ELR (cell line): ENCODE results near the gene SLC47A2.
"Not testable (repeated sequence)": the region's sequence is repeated elsewhere in the genome, so short reads cannot be mapped to it uniquely, and the experiment has no call there.

Experiments
- DNase-seq: peaks from one replicate; pipeline ENCODE4 v3.0.0-alpha.2; 2015; ENCODE audit warnings: low read depth

The SLC47A2 gene

DNA sequence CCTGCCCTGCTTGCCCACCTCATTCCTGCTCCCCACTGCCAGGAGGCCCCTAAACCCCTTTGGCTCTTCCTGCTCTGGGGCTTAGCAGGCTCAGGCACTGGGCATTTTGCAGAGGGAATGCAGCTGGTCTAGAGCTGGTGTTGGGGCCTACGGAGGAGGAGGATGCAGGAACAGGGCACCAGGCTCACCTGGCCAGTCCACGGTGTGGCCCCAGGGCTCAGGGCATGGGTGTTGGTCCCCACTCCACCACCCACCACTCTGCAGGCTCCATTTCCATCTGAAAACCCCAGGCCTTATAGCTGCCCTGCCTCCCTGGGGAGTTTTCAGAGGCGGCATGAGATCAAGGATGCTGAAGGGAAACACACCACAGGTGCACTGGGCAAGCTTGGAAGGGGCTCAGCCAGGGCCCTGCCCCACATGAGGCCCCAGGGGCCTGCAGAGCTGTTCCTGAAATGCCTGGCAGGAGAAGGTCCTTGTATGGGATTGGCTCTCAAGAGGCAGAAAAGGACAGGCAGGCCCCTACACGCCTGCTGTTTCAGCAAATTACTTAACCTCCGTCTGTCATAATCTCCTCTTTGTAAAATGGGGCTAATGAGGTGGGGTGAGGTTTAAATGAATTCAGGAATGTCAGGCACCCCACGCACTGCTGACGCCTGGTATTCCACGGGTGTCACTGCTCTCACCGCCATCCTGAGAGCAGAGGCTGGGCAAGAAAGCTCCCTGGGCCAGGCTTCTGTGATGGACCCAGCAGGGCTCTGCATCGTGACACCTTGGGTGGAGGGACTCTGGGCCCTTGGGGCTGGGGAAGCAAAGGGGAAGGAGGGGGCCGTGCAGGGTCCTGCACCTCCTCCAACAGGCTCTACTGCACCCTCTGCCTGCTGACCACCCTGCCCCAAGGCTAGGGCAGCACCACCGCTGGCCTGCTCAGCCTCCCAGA lies 9.3 kb downstream of the SLC47A2 start:
- DNase-seq, result no peak

DNA sequence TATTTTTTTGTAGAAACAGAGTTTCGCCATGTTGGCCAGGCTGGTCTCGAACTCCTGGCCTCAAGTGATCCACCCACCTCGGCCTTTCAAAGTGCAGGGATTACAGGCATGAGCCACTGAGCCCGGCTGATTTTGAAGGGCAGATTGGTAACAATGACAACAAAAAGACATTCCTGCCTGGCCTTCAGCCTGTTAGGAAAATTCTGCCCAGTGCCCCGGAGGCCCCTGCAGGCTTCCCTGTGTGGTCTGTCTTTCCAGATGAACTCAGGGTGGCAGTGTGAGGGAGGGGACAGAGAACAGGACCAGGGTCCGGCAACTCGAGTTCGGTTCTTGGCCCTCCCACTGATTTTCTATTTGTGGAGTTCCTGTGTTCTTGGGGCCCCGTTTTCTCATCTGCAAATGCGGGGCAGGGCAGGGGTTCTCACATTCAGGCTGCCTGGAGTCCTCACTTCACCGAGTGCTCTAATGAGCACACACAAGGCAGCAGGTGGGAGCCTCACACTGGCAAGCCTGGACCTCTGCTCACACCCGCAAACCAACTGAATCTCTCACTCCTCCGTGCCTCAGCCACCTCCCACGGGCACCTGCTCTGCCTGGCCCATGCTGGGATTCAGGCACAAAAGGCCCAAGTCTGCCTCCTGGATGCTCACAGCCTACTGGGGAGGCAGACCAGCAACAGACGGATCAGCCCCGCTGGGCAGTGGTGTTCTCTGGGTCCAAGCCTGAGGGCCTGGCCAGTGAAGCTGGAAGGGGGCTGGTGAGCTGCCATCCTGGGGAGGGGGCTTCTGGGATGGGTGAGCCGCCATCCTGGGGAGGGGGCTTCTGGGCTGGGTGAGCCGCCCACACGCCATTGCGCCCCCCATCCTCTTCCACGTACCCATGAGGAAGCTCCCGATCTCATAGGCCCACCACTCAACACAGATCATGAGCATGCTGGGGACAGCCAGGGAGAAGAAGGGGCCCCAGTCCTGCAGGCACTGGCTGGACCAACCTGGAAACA lies 10.3 kb downstream of the SLC47A2 start:
- no peak for DNase-seq

DNA sequence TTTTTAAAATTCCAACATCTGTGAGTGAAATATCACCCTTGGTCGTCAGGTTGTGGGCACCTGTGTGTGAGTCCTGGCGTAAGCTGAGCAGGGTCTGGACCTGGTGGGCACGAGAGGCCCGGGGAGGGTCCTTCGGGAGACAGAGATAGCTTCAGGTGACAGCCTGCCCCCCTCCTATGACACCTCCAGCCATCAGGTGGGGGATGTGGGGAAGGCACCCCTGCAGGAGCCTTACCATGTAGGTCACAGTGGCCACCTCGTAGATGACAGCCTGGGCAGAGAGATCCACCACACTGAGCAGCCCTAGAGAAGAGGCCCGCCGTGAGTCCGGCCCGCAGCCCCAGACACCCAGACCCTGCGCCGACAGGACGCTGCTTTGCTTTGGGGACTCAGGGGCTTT lies 11.2 kb downstream of the SLC47A2 start:
- DNase-seq, result no peak

DNA sequence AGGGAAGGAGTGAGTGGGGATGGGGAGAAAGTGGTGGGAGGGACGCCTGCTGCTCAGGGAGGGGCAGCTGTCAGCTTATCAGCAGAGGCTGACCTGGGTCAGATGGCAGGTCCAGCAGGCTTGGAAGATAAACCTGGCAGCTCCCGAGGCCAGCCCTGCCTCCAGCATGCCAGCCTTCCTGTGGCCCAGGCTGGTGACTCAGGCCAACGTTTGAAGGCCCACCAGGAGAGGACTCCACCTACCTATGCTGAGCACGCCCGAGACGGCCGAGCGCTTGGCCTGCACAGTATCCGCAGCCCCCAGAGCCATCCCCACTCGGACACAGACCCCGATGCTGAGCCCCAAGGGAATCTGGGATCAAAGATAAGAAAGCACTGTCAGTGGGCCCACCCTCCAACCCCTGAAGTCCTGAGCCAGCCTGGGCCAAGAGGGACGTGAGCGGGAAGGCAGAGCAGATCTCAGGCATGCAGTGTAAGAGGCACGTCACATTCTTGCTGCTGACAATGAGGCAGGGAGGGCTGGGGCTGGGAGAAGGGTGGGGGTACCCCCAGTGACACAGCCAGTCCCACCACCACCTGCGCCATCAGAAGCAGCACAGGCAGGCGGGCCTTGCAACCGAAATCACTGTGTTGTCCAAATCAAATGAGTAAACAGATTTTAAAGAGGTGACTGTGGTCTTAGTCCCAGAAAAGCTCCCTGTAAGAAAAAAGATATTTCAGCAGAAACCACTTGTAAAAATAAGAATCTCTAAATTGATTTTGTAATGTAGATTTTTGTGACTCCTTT lies 12.4 kb downstream of the SLC47A2 start:
- no peak for DNase-seq

DNA sequence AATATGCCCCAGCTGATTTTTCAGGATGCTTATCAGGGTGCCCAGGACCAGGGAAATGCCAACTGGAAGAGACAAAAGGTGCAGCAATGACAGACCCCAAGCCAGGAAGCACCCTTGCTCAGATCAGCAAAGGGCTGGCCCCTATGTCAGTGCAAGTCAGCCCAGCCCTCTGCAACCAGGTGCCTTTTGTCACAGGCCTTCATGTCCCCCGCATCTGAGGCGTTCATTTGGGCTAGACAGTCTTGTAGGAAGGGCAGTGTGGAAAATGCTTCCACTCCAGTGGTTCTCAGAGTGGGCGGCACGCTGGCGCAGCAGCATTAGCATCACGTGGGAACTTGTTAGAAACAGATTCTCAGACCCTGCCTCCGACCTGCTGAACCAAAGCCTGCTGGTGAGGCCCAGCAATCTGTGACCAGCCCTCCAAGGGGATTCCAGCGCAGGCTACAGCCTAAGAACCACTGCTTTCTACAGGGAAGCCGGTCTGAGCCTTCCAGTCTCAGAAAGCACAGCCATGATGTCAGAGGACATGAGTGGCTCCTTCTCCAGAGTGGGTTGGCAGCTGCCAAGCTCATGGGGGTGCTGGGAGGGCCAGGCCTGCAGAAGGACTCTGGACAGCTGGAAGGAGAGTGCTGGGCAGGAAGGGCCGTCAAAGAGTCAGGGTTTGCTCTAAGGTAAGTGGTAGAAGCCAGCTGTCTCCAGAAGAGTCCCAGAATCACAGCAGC lies 13.1 kb downstream of the SLC47A2 start:
- DNase-seq, result no peak

DNA sequence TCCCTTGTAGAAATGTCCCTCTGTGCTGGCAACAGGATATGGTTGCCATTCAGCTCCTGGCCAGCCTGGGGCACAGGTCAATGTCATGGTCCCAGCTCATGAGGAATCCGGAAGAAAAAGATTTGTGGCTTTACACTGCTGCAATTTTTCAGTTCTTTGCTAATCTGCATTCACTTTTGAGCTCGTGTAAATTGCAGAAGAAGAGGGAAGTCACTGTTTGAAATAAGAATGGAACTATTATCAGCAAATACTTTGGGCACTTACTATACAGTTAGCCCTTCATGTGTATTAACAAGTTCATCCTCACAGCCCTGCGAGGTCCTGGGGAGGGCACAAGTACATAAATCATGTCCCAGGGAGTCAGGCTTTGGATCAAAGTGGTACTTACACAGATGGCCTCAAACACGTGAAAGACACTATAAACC lies 14.2 kb downstream of the SLC47A2 start:
- DNase-seq, result no peak

DNA sequence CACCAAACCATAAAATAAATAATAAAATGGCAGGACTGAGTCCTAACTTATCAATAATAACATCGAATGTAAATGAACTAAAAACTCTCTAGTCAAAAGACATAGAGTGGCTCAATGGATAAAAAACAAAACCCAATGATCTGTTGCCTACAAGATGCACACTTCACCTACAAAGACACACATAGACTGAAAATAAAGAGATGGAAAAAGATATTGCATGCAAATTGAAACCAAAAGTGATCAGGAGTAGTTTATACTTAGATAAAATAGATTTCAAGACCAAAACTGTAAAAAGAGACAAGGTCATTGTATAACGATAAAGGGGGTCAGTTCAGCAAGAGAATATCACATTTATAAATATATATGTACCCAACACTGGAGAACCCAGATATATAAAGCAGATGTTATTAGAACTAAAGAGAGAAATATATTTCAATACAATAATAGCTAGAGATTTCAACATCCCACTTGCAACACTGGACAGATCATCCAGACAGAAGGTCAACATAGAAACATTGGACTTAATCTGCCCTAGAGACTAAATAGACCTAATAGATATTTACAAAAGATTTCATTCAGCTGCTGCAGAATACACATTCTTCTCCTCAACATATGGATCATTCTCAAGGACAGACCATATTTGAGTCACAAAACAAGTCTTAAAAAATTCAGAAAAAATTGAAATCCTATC lies 29.8 kb downstream of the SLC47A2 start:
- no peak for DNase-seq

DNA sequence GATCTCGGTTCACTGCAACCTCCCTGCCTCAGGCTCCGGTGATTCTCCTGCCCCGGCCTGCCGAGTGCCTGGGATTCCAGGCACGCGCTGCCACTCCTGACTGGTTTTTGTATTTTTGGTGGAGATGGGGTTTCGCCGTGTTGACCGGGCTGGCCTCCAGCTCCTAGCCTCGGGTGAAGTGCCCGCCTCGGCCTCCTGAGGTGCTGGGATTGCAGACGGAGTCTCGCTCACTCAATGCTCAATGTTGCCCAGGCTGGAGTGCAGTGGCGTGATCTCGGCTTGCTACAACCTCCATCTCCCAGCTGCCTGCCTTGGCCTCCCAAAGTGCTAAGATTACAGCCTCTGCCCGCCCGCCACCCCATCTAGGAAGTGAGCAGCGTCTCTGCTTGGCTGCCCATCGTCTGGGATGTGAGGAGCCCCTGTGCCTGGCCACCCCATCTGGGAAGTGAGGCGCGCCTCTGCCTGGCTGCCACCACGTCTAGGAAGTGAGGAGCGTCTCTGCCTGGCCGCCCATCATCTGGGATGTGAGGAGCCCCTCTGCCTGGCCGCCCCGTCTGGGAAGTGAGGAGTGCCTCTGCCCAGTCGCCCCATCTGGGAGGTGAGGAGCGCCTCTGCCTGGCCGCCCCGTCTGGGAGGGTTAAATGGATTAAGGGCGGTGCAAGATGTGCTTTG lies 31.3 kb downstream of the SLC47A2 start:
- not testable (repeated sequence) for DNase-seq

DNA sequence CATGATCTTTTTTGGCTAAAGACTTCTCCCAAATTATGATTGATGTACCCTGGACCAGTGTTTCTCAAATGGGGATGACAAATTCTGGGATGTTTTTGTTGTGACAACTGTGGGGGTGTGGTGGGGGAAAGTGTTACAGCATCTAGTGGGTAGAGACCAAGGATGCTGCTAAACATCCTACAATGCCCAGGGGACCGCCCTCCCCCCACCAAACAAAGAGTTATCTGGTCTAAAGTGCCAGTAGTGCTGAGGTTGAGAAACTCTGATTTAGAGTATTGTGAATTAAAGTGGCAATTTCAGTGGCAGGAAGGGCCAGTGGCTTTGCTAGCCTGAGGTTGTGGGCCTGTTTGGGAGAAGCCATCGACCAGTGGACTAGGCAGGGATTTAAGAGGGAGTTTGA lies 33.3 kb downstream of the SLC47A2 start:
- DNase-seq, result no peak

DNA sequence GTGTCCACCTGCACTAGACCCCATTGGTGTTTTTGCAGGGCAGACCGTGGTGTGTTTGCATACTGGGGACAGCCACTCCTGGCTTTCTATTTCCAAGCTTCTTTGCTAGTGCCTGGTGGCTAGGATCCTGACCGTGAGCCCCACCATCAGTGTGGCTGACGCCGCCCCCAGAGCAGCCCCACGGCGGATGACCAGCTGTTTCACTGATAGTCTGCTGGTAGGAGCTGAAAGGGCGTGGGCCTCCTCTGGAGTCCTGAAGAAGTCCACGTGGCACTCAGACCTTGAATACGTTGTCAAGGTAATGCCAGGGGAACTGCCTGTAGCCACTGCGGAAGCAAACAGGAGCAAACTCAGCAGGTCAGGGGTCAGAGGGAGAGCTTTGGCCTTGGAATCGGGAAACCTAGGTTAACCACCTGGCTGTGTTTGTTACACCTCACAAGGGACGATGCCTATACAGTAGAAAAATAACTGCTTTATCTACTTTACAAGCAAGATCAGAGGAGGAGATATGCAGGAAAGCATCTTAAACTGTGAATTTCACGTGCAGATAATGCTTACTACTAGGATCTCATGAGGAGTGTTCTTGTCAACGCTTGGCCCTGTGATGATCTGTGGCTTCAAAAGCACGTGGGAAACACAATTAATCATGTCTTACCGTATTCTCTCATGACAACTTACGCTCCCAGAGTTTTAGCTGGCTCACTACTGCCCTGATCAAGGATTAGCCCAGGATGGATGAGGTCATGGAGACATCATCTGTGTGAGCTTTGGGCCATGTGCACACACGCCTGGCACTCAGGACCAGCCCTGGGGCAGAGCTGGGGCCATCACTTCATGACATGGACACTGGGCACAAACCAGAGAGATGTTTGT lies 37.6 kb downstream of the SLC47A2 start:
- no peak for DNase-seq

DNA sequence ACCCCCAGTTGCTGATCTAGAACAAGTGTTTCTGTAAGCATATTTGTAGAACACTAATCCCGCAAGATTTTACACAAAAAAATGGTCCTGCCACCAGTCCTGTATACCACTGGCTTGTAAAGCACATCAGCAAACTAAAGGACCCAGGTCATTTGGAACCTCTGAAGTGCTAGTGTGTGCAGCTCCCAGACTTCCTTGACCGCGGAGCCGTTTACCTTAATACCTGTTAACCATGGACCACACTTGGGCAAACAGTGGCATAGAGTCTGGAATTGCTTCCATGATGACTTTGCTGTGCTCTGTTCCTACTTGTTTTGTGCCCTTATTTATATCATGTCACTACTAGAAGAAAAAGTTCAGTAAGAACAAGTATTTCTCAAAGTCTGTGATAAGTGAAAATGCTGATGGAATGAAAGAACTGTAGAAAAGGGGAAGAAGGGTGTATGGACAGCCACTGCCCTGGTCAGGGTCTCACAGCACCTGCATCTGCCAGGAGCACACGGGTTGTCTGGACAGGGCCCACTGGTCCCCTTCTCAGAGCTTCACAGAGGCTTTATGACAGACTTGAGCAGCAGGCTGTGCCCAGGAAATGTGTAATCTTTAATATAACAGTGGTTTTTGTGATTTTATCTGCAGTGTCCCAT lies 38.5 kb downstream of the SLC47A2 start:
- no peak for DNase-seq

DNA sequence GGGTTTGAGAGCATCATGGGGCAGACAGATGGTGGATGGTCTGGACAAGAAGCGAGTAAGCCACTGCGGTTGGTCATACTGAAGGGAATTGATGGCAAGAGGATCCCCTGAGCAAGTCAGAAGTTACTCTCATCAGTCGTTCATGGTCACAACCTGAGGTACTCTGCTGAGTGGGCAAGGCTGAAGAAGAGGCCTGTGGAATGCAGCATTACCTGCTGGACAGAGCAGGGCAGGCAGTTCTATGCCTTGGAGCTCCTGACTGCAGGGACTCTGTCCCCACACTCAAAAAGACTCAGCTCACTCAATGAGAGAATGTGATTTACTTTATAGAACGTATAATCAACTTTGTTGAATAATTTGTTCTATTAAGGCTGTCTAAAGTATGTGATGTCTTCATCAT lies 39.5 kb downstream of the SLC47A2 start:
- no peak for DNase-seq

DNA sequence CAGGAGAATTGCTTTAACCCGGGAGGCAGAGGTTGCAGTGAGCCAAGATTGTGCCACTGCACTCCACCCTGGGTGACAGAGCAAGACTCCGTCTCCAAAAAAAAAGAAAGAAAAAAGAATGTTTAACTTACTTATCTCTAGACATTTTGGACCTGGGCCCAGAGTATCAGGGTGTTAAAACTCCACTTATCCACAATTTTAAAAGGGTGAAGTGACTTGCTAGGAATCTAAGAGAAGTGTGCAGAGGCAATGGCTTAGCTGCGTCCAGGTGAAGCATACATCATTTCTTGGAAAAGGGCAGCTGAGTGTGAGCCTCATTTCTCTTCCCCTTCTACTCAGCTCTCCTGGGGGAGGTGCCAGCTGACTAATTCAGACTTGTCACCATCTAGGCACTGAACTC lies 42.8 kb downstream of the SLC47A2 start:
- DNase-seq, result no peak

DNA sequence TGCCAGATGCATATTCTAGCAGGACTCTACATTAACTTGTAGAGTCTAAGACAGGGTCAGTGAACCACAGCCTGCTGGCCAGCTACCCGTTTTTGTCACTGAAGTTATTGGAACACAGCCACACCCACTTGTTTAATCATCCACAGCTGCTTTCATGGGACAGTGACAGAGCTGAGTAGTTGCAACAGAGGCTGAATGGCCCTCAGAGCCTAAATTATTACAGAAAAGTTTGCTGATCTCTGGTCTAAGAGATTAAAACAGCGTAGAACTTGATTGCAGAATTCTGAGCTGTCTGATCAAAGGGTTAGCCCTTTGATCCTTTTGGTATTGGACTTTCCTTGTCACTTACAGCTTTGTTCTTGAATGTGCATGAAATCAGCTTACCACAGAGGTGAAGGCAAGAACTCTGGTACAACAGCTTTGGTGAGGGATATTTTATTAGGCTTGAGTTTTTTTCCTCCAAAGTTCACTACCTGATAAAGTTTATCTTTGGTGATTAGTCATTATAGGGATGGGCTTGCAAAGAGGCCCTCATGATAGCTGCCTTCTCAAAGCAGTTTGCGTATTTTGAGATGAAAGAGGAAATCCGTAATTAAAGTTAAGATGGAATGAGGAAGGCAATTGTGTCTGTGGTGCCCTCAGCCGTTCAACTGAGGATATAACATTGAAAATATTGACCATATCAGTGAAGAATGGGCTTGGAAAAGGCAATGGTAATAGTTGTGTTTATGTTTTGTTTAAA lies 44.2 kb downstream of the SLC47A2 start:
- DNase-seq, result no peak

DNA sequence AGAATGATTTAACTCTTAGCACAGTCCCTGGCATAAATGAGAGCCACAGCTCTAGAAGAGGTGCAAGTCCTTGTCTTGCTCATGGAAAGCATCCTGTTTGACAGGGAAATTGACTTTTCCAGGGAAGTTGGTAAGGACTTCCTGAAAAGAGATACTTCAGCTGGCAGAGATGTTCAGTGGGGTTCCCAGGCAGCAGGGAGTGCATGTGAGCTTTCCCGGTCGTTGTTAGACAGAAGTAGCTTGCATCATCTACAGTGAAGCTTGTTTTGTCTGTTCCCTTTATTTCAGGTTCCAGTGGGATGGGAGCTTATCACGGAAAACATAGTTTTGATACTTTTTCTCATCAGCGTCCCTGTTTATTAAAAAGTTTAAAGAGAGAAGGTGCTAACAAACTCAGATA lies 45.0 kb downstream of the SLC47A2 start:
- DNase-seq, result no peak

DNA sequence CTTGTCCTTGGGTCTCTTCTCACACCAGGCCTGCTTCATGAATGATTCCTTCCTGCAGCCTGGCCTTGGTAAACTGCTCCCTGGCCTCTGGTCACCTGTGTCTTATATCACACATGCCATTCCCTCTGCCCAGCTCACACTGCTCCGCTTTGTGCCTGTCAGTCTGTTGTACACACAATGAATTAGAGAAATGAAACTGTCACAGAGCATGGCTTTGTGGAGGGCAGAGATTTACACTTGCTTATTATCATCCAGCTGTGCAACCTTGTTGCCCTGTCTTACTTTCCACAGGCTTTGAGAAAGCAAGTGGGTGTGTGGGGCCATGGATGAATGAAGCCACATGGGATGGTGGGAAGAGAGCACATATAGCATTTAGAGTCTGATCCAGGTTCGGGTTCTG lies 45.5 kb downstream of the SLC47A2 start:
- no peak for DNase-seq

DNA sequence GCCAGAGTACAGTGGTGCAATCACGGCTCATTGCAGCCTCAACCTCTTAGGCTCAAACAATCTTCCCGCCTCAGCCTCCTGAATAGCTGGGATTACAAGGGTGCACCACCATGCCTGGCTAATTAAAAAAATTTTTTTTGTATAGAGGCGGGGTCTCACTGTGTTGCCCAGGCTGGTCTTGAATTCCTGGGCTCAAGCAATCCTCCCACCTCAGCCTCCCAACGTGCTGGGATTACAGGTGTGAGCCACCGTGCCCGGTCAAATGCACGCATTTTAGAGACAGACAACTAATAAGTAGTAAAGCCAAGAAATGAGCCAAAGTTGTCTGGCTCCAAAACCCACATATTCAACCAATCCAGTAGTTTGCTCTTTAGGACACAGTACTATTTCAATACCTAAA lies 46.7 kb downstream of the SLC47A2 start:
- DNase-seq, result not testable (repeated sequence)

DNA sequence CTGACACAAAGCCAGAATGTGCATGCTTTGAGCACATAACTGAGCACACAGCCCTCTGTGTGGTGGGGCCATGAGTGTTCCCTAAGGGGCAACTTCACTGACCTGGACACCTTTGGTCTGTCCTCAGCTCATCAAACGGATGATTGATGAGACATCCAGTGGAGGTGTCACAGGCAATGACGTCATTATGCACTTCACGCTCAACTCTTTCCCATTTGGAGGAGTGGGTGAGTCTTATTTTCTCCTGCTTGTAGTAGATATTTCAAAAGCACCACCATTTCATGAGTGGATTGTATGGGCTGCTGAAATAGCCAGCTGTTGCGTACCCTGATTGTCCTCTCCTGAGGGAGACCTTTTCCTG lies 51.6 kb downstream of the SLC47A2 start:
- no peak for DNase-seq
